OCI-LY3 (cell line): ENCODE data around the gene PTPRN2.

ENCODE experiments used
- EZH2phosphoT487 ChIP-seq: fragments of 200-600 bp; shearing (Covaris generic); IDR thresholded peaks from 2 replicates; pipeline ENCODE4 v1.6.1; 2018; ENCODE audit warnings: antibody characterized with exemption, mixed run types, low read depth
- TF ChIP-seq, protein P1 (sequence below): fragments of 200-600, 300-600 bp; sonication (generic); IDR thresholded peaks from 2 replicates; pipeline ENCODE4 v1.5.1; 2014; ENCODE audit warnings: antibody characterized with exemption, low read length, low read depth

DNA sequence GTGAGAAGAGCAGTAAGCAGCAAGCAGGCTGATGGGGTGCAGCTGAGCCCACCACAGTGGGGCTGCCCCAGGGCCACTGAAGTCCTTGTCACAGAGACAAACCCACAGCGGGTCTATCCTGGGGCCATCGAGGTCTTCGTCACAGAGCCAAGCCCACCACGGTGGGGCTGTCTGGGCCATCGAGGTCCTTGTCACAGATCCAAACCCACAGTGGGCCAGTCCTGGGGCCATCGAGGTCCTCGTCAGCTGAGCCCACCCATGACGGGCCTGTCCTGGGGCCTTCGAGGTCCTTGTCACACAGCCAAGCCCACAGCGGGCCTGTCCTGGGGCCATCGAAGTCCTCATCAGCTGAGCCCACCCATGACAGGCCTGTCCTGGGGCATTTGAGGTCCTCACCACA is 700.9 kb downstream of the PTPRN2 start:
- TF ChIP-seq, protein P1, sequence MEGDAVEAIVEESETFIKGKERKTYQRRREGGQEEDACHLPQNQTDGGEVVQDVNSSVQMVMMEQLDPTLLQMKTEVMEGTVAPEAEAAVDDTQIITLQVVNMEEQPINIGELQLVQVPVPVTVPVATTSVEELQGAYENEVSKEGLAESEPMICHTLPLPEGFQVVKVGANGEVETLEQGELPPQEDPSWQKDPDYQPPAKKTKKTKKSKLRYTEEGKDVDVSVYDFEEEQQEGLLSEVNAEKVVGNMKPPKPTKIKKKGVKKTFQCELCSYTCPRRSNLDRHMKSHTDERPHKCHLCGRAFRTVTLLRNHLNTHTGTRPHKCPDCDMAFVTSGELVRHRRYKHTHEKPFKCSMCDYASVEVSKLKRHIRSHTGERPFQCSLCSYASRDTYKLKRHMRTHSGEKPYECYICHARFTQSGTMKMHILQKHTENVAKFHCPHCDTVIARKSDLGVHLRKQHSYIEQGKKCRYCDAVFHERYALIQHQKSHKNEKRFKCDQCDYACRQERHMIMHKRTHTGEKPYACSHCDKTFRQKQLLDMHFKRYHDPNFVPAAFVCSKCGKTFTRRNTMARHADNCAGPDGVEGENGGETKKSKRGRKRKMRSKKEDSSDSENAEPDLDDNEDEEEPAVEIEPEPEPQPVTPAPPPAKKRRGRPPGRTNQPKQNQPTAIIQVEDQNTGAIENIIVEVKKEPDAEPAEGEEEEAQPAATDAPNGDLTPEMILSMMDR = no peak
- no peak for TF ChIP-seq EZH2phosphoT487
